Islet precursor cell (in vitro differentiated cells): ENCODE measurements around the gene EXO1.

Source experiments
- DNase-seq: peaks from one replicate; pipeline ENCODE4 v3.0.0-alpha.2; 2018

The EXO1 gene

DNA sequence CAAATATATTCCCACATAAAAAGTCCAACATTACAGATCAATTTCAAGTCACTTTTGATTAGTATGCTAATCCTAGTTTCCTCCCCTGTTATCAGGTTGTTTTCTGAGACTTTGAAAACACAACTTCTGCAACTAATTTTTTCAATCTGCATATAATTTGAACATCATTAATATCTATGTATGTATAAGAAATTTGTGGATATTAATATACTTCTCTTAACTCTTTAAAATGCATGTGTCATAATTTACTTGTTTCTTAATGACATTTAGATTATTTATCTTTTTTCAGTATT lies 48.6 kb downstream of the EXO1 start:
- DNase-seq = no peak

DNA sequence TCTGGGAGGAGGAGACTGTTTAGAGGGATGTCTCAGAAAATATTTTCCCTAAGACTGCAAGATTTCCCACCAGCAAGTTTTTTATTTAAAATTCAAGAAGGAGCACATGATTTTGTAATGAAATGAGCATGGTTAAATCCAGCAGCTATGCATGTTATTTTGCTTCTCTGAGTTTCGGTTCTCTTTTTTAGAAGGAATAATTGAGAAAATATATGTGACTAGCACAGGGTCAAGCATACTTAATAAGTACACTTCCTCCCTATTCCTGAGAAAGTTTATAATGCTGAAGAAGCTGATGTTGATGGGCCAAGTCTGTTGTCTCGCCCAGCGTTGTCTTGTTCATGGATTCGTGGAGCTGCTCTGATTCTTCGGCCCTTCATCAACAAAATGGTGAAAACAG lies 51.2 kb downstream of the EXO1 start:
- no peak for DNase-seq

DNA sequence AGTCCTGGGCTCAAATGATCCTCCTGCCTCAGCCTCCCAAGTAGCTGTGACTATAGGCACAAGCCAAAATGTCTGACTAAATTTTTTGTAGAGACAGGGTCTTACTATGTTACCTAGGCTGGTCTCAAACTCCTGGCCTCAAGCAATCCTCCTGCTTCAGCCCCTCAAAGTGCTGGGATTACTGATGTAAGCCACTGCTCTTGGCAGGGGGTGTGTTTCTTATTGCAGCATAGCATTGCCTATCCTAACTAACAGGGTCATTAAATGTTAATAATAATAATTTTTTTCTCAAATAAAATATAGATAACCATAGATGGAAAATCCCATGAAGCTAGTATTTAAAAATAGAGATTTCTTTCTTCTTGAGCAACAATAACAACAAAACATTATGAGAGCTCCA lies 52.4 kb downstream of the EXO1 start:
- no peak for DNase-seq

DNA sequence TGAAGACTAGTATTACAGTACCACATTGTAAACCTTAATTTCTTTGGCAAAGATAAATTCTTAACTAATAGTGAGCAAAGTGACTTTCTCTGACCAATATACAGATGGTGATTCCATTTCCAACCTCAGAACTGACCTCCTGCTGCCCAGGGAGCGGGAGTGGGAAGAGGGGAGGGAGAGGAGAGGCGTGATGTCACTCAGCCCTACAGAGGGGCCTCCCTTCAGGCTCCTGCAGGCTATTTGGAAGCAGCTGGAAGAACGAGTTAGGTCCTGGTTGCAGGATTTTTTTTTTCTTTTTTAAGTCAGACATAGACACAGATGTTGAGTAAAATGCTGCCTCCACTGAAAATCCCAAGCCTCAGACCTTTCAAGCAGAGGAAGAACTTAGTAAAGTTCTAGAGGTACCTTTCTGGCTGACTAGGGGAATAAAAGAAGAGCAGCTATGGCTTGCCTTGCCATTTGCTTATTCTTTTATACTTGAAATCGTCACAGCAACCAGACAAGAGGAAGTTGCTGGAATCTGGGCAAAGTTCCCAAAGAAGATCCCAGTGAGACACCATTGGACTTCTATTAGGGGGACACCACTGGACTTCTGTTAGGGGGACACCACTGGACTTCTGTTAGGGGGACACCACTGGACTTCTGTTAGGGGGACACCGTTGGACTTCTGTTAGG lies 54.5 kb downstream of the EXO1 start:
- peak; percentile 77 for DNase-seq

DNA sequence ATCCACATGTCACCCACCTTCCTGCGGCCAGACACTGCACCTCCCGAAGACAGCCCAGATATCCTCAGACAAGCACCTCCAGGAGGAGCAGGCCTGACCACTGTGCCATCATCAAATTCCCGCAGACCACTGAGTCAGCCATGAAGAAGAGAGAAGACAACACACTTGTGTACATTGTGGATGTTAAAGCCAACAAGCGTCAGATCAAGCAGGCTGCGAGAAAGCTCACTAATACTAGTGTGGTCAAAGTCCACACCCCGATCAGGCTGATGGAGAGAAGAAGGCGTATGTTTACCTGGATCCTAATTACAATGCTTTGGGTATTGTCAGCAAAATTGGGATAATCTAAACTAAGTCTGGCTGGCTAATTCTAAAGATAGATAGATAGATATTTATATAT lies 68.2 kb downstream of the EXO1 start:
- no peak for DNase-seq

DNA sequence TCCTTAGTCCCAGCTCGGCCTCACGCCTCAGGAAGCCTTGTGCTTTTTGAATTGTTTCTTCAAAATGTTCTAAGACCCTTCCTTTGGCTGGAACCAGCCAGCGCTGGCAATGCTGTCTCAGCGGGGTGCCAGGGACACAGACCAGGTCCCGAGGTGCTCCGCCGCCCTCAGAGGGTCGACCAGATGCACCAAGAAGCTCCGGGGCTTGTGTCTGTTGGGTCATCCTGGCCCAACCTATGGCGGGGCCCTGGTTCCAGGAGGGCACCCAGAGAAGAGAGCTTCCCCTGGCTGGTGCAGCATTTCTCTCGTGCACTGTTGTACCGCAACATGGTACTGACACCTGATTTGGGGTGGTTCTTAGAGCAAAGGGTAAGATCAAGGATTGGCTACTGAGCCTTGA lies 69.5 kb downstream of the EXO1 start:
- no peak for DNase-seq

DNA sequence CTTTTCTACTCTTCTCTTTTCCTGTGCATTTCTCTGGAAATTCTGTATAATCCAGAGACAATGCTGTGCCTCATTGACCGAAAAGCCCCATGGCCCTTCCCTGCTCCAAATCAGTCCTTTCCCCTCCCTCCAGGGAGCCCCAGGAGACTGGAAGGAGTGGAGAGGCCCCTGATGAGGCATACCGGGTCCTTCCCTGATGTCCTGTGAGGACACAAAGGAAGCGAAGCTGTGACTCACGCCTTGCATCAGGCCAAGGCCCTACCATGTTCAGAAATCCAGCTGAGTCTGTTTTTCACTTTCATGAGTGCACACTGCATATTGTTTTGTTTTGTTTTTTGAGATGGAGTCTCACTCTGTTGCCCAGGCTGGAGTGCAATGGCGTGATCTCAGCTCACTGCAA lies 70.9 kb downstream of the EXO1 start:
- peak; percentile 60 for DNase-seq

- DNase-seq = no peak
These were observed 76.2 kb downstream of the EXO1 start for GRCh38 chr1:241924080-241924808.

GRCh38 chr1:241926141-241926540 lies 78.1 kb downstream of the EXO1 start:
- no peak for DNase-seq

DNA sequence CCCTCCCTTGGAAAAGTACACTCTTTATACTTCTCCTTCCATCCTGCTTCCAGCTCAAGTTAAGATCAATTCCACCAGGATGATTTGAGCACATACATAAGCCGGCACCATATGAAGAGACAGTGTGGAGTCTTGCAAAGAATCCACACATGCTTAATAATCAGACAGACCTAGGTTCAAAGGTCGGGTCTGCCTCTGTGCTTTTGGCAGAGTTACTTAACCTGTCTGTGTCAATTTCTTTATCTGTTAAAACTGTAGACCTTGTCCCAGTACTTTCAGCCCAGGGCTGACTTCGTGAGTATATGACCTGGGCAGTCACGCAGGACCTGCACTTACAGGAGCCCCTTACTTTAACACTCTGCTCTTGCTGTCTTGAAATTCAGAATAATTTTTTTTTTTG lies 79.3 kb downstream of the EXO1 start:
- no peak for DNase-seq

- DNase-seq = no peak
These were observed 84.8 kb downstream of the EXO1 start for GRCh38 chr1:241932845-241933244.

- DNase-seq = peak; percentile 88
These were observed 86.3 kb downstream of the EXO1 start for GRCh38 chr1:241934201-241934848.

GRCh38 chr1:241934866-241935265 lies 86.9 kb downstream of the EXO1 start:
- DNase-seq = no peak
